Upper lobe of left lung (tissue), 6 donors: ENCODE measurements around the gene ZC3H4. TPM values are rescaled to one million over a fixed set of nuclear protein-coding genes. Genes with fewer than 3 reads are reported as not detected.

Experiments
- ATAC-seq, 2 donors: fragments of 200-7000 bp; cut with Tn5 transposase; one replicate each; pipeline ENCODE4 v1.9.1; 2022; ENCODE audit warnings: mild to moderate bottlenecking in 2 of 2, moderate library complexity in 2 of 2; ENCODE audit not compliant: low FRiP score in 2 of 2
- DNase-seq, 2 donors: peaks; one replicate each; pipeline ENCODE4 v3.0.0-alpha.2; 2019 to 2020
- H3K27ac ChIP-seq, 4 donors: fragments of 200-600 bp; sonication (generic); one replicate each; pipeline ENCODE4 v1.5.1; 2016 to 2019
- H3K27me3 ChIP-seq, 4 donors: fragments of 200-600 bp; sonication (generic); one replicate each; pipeline ENCODE4 v1.5.1; 2017 to 2019
- H3K36me3 ChIP-seq, 4 donors: fragments of 200-600 bp; sonication (generic); one replicate each; pipeline ENCODE4 v1.5.1; 2016 to 2019
- H3K4me1 ChIP-seq, 4 donors: fragments of 200-600 bp; sonication (generic); one replicate each; pipeline ENCODE4 v1.5.1; 2018 to 2019
- H3K4me3 ChIP-seq, 4 donors: fragments of 200-600 bp; sonication (generic); one replicate each; pipeline ENCODE4 v1.5.1; 2017 to 2019; ENCODE audit warnings: mild to moderate bottlenecking in 2 of 4, moderate library complexity in 1 of 4
- H3K9me3 ChIP-seq, 4 donors: fragments of 200-600 bp; sonication (generic); one replicate each; pipeline ENCODE4 v1.5.1; 2018 to 2019
- CTCF ChIP-seq, 6 experiments: fragments of 450-650 bp in 4 of 6; fragments of 200-600 bp in 2 of 6; sonication (generic) in 2 of 6; IDR thresholded peaks; one replicate each; pipeline ENCODE4 v1.5.1; 2016 to 2019; ENCODE audit warnings: antibody characterized with exemption in 6 of 6
- EP300 ChIP-seq, 4 donors: sonication (generic); formaldehyde crosslinking; IDR thresholded peaks; one replicate each; pipeline ENCODE4 v1.5.1; 2017; ENCODE audit warnings: antibody characterized with exemption in 4 of 4, control low read depth in 2 of 4
- POLR2A ChIP-seq, 4 donors: fragments of 450-650 bp; IDR thresholded peaks; one replicate each; pipeline ENCODE4 v1.5.1; 2016 to 2017; ENCODE audit warnings: antibody characterized with exemption in 4 of 4, mild to moderate bottlenecking in 2 of 4
- POLR2AphosphoS5 ChIP-seq, 2 donors: sonication (generic); formaldehyde crosslinking; IDR thresholded peaks; one replicate each; pipeline ENCODE4 v1.5.1; 2017; ENCODE audit warnings: antibody characterized with exemption in 2 of 2
- WGBS, 2 donors: methylation state at CpG; one replicate each; pipeline ENCODE4 v1.1.5; 2017 to 2018; 5-methylcytosine and 5-hydroxymethylcytosine counted together
- total RNA-seq, 6 donors: library from RNA; depleted of rRNA in 4 of 6; stranded (reverse); fragments of >200 nt in 4 of 6; gene quantifications; one replicate each; pipeline versions ENCODE4 v1.1.0 to v1.2.1, GENCODE V29; 2016 to 2021
- donor health status: DM: no; HTN: no; CAD: no; lungs with moderate emphysema.
- donor health status: DM: no; HTN: yes; CAD: no; lungs with severe emphysema.

ZC3H4 gene
- total RNA-seq, 6 donors from 2014 or later, result 28.6 to 57.6 (median 44.1) TPM

- no peak overlapping the region for H3K4me3 ChIP-seq
- H3K27me3 ChIP-seq, result no peaks in the 10 kb centered on the region
- ATAC-seq (peak; percentile 61 to 81), DNase-seq (peak in 1 of 2 donors; percentile 66)
- H3K9me3 ChIP-seq, result no peaks in the 10 kb centered on the region
- peaks cover 39 to 60% (median 55%) of the 10 kb centered on the region in 4 donors for H3K4me1 ChIP-seq
- peak overlapping the region; percentile 55 to 87 (median 80) for H3K27ac ChIP-seq
- peaks cover 0 to 45% (median 11%) of the 10 kb centered on the region in 4 donors for H3K36me3 ChIP-seq
- TF ChIP-seq EP300 (IDR thresholded peaks at IDR 0.05) (peak in 1 of 4 donors; percentile 10), CTCF (IDR thresholded peaks at IDR 0.05) (peak in 1 of 6 experiments; percentile 21), POLR2A (IDR thresholded peaks at IDR 0.05) (no peak), POLR2AphosphoS5 (IDR thresholded peaks at IDR 0.05) (peak; percentile 34 to 40)
- 27 to 40% methylated on average over 7 to 10 of the region's 10 CpGs for WGBS, 2 donors
These were observed 44.1 kb upstream of the ZC3H4 start for GRCh38 chr19:47157431-47158321.

DNA sequence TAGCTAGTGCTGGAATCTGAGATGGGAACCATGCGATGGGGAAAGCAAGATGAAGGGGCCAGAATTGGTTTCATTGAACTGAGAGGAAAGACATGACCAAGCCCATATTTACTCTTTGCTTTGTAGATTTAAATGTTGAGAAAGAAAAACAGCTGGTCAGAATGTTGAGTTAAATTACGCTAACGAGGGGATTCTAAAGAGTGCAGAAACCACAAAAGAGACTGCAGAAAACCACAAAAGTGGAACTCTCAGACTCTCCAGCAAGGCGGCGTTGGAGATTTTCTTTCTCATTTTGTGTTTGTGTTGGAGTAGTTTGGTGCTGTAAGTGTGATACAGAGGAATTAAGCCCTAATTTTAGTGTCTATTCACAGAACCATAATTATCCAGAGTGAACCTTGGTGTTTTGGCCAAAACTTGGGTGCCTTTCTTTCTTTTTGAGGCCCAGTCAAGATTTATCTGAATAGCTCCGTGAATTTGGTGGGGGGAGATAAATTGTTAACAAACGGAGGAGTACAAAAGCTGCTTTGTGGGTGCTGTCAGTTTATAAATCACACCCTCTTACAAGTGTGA lies 43.4 kb upstream of the ZC3H4 start:
- peak overlapping the region; percentile 55 to 87 (median 80) for H3K27ac ChIP-seq
- H3K4me1 ChIP-seq, result peaks cover 39 to 64% (median 56%) of the 10 kb centered on the region in 4 donors
- no peak for TF ChIP-seq EP300 (IDR thresholded peaks at IDR 0.05)
- no peak for TF ChIP-seq CTCF (IDR thresholded peaks at IDR 0.05)
- TF ChIP-seq POLR2AphosphoS5 (IDR thresholded peaks at IDR 0.05), result no peak
- TF ChIP-seq POLR2A (IDR thresholded peaks at IDR 0.05), result no peak
- no peak for DNase-seq
- H3K4me3 ChIP-seq, result no peak overlapping the region
- peak in 1 of 2 donors; percentile 37 for ATAC-seq
- whole genome bisulfite sequencing, 2 donors, result 41 to 49% methylated on average over 7 of the region's 7 CpGs
- H3K27me3 ChIP-seq, result no peaks in the 10 kb centered on the region
- H3K9me3 ChIP-seq, result no peaks in the 10 kb centered on the region
- peaks cover 0 to 51% (median 11%) of the 10 kb centered on the region in 4 donors for H3K36me3 ChIP-seq

- Histone ChIP-seq H3K4me3 (no peak overlapping the region), H3K4me1 (peaks cover 42 to 65% (median 53%) of the 10 kb centered on the region in 4 donors), H3K9me3 (no peaks in the 10 kb centered on the region), H3K27me3 (no peaks in the 10 kb centered on the region), H3K27ac (peak overlapping the region in 2 of 4 donors; percentile 37 to 41), H3K36me3 (peaks cover 0 to 63% (median 24%) of the 10 kb centered on the region in 4 donors)
- TF ChIP-seq CTCF (IDR thresholded peaks at IDR 0.05) (no peak), EP300 (IDR thresholded peaks at IDR 0.05) (no peak), POLR2AphosphoS5 (IDR thresholded peaks at IDR 0.05) (no peak), POLR2A (IDR thresholded peaks at IDR 0.05) (no peak)
- DNase-seq (no peak), ATAC-seq (no peak)
- 81 to 83% methylated on average over 7 of the region's 7 CpGs for WGBS, 2 donors
These were observed 41.6 kb upstream of the ZC3H4 start for GRCh38 chr19:47155148-47155547.

DNA sequence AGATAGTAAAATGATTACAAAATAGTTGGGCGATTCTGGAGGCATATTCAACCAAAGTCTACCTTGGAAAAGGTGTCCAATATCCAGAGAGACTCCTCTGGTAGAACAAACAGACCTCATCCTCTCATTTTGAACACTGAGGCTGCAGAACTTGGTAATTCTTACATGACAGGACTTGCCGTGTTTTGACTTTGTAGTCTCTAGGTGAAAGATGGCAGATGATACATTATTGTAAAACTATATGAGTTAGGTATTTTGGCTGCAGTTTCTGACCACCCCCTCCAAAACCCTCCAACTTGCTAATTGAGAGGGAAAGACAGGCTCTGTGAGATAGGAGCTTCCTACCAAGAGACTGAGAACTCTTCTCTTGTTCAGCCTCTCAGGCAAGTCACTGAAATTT lies 39.7 kb upstream of the ZC3H4 start:
- TF ChIP-seq CTCF (IDR thresholded peaks at IDR 0.05) (no peak), POLR2A (IDR thresholded peaks at IDR 0.05) (no peak), POLR2AphosphoS5 (IDR thresholded peaks at IDR 0.05) (no peak), EP300 (IDR thresholded peaks at IDR 0.05) (no peak)
- no peaks in the 10 kb centered on the region for H3K27me3 ChIP-seq
- no peaks in the 10 kb centered on the region for H3K9me3 ChIP-seq
- peaks cover 0 to 77% (median 24%) of the 10 kb centered on the region in 4 donors for H3K36me3 ChIP-seq
- DNase-seq (no peak), ATAC-seq (no peak)
- peak overlapping the region in 2 of 4 donors; percentile 1 to 41 for H3K27ac ChIP-seq
- WGBS, 2 donors, result 83 to 96% methylated on average over 2 of the region's 2 CpGs
- H3K4me3 ChIP-seq, result no peak overlapping the region
- H3K4me1 ChIP-seq, result peaks cover 29 to 52% (median 38%) of the 10 kb centered on the region in 4 donors
